ENCODE data around the gene NAV2.

Gene NAV2

DNA sequence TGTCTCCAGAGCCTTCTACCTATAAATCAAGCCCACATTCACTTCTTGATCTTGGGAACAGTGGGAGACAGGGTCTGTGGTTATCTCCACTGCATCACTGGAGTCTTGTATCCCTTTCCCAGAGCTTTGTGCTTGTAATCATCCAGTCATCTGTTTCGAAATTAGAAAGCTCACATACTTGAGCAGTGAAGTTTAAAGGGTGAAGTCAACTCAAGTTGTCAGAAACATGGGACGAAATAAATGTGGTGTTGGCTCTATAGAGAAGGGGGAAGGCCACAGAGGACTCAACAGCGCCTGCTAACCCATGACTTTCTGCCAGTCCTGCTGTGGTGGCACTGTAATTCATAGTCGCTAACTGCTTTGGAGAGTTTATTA lies 250.2 kb downstream of the NAV2 start:
- DNase-seq (ENCODE audit: low read depth), result peak; percentile 94
- no peak for TF ChIP-seq CTCF (conservative IDR thresholded peaks at IDR 0.05; ENCODE audit: low read length)
- no peak overlapping the region for H3K4me3 ChIP-seq (ENCODE audit: low read length)

DNA sequence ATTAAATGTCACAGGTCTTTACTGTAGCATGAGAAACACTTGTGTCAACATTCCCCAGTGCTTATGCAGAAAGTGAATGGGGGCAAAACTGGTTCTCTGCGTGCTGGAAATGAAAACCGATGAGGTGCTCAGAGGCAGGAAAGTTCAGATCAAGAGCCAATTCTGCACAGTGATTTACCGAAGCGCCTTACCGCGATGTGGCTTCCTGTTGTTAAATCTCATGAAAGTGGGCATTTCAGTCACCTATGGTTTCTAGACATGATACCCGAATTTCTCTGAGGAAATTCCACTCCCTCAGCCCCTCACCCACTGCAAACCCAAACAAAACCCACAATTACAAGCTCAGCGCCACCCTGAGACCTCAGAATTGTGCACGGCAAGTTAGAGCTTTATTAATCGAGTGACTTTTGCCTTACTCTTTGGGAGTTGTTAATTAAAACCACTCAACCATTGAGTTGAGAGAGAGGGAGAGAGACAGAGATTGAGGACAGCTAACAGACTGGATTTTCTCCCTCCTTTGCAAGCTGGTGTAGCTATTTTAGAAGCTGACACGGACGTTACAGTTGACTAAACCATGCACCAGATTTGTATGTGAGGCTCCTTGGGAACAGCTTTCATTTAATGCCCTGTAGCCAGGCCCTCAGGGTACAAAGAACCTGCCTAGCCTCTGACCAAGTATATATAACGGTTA lies 251.2 kb downstream of the NAV2 start:
- H3K4me3 ChIP-seq (ENCODE audit: low read length), result no peak overlapping the region
- no peak for TF ChIP-seq CTCF (conservative IDR thresholded peaks at IDR 0.05; ENCODE audit: low read length)
- no peak for DNase-seq (ENCODE audit: low read depth)

GRCh38 chr11:19966441-19966840 lies 253.8 kb downstream of the NAV2 start:
- DNase-seq (ENCODE audit: low read depth), result no peak
- no peak for TF ChIP-seq CTCF (conservative IDR thresholded peaks at IDR 0.05; ENCODE audit: low read length)
- no peak overlapping the region for H3K4me3 ChIP-seq (ENCODE audit: low read length)

GRCh38 chr11:19966927-19967326 lies 254.3 kb downstream of the NAV2 start:
- TF ChIP-seq CTCF (conservative IDR thresholded peaks at IDR 0.05; ENCODE audit: low read length), result no peak

GRCh38 chr11:19967787-19968186 lies 255.2 kb downstream of the NAV2 start:
- TF ChIP-seq CTCF (conservative IDR thresholded peaks at IDR 0.05; ENCODE audit: low read length), result no peak
- no peak for DNase-seq (ENCODE audit: low read depth)
- H3K4me3 ChIP-seq (ENCODE audit: low read length), result no peak overlapping the region

More at GRCh38 chr11:19966927-19967326, 254.3 kb downstream of the NAV2 start:
- no peak overlapping the region for H3K4me3 ChIP-seq (ENCODE audit: low read length)
- DNase-seq (ENCODE audit: low read depth), result no peak

GRCh38 chr11:19968860-19969259 lies 256.2 kb downstream of the NAV2 start:
- DNase-seq (ENCODE audit: low read depth), result no peak
- H3K4me3 ChIP-seq (ENCODE audit: low read length), result no peak overlapping the region
- TF ChIP-seq CTCF (conservative IDR thresholded peaks at IDR 0.05; ENCODE audit: low read length), result no peak

DNA sequence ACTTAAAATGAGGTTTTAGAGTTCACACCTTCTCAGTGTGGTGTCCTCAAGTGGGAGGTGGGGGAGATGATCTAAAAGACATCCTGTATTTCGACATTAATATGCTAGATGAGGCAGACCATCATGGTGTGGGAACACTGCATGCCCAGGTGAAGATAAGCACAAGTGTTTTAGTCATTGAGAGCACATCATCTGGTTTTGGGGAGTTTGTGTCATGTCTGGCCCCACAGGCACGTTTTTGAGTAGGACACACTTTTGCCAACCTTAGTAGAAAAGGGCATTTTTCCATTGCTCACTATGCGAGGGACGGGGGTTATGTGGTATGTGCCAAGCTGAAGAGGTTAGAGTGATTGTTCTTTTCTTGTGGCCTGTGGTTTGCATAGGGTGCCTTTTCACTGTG lies 258.3 kb downstream of the NAV2 start:
- no peak for DNase-seq (ENCODE audit: low read depth)
- no peak overlapping the region for H3K4me3 ChIP-seq (ENCODE audit: low read length)
- no peak for TF ChIP-seq CTCF (conservative IDR thresholded peaks at IDR 0.05; ENCODE audit: low read length)
